ENCODE data around the gene TLR10. TPM values are rescaled to one million over a fixed set of nuclear protein-coding genes. Genes with fewer than 3 reads are reported as not detected.

The TLR10 gene
- total RNA-seq, 1 donor from 2014 or later: 0.10 TPM

GRCh38 chr4:38730493-38730829 lies 52.3 kb downstream of the TLR10 start:
- no peak for DNase-seq (ENCODE audit: low spot score)

- peak; percentile 57 for DNase-seq (ENCODE audit: low spot score)
Measured at GRCh38 chr4:38728631-38729141, 54.1 kb downstream of the TLR10 start.

GRCh38 chr4:38724475-38724808 lies 58.3 kb downstream of the TLR10 start:
- no peak for DNase-seq (ENCODE audit: low spot score)

- no peak for DNase-seq (ENCODE audit: low spot score)
Measured at GRCh38 chr4:38723726-38724474, 58.9 kb downstream of the TLR10 start.

- no peak for DNase-seq (ENCODE audit: low spot score)
Measured at GRCh38 chr4:38723114-38723513, 59.7 kb downstream of the TLR10 start.

Other genes starting within 250 kb of the TLR10 start
- gene KLF3, start 118.8 kb downstream of the TLR10 start, total RNA-seq: 81.8 TPM
- gene TLR1, start 21.8 kb upstream of the TLR10 start, total RNA-seq: 4.0 TPM
- gene TLR6, start 73.8 kb upstream of the TLR10 start, total RNA-seq: 3.0 TPM
- 43.2 TPM for gene FAM114A1, start 84.8 kb upstream of the TLR10 start, total RNA-seq
- 0.99 TPM for gene TMEM156, start 249.4 kb upstream of the TLR10 start, total RNA-seq